SIG-M5 treated with dmso at 0.1 percent for 504 hours (cell line): ENCODE data around the gene QPCTL.
A peak's percentile ranks its signal among the peaks of the same experiment; 100 is the strongest.

Experiments used
- DNase-seq: peaks from one replicate; lab custom pipeline; 2025; ENCODE audit not compliant: unreplicated experiment; lab: John Stamatoyannopoulos, UW

The QPCTL gene

GRCh38 chr19:45692187-45693105, at the start of gene QPCTL:
QPCTL (plus strand) TSS chr19:45692666; CDS start chr19:45692704, 38 bp downstream.
- peak; percentile 100 for DNase-seq

DNA sequence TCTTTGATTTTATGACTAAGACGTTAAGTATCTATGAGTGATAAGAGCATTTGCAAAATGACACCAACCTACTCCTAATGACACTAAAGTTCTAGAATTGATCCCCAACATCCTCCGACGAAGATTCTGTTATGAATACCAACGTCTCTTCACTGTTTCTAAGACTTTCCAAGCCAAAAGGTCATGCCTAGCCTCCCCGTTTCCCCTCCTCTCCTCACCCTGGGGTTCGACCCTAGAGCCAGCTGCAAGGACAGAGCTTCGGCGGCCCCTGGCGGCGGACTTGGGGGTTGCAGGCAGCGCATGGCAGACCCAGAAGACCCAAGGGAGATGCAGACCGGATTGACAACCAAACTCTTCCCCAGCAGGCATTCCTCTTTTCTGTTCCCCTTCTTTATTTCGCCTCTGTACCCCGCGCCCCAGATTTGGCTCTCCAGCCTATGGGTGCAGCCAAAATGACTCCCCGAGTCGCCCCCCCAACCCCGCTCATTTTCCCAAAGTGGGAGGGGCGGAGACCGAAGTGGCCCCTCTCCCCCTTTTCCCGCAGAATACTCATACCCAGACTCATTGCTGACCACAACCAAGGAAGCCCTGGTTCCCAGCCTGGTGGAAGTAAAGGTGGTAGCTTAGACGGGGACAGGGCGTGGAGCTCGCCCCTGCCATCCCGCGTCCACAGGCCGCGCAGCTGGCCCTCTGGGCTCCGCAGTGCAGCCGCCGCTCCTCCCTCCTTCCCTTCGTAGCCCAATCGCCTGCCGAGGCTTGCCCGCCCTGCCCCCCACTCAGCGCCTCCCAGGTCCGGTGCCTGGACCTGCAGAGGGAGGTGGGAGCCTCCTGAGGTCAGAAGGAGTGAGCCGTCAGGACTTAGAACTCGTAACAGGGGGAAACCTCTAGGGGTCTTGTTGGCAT, 49.2 kb upstream of the QPCTL start:
- DNase-seq, result peak; percentile 77

DNA sequence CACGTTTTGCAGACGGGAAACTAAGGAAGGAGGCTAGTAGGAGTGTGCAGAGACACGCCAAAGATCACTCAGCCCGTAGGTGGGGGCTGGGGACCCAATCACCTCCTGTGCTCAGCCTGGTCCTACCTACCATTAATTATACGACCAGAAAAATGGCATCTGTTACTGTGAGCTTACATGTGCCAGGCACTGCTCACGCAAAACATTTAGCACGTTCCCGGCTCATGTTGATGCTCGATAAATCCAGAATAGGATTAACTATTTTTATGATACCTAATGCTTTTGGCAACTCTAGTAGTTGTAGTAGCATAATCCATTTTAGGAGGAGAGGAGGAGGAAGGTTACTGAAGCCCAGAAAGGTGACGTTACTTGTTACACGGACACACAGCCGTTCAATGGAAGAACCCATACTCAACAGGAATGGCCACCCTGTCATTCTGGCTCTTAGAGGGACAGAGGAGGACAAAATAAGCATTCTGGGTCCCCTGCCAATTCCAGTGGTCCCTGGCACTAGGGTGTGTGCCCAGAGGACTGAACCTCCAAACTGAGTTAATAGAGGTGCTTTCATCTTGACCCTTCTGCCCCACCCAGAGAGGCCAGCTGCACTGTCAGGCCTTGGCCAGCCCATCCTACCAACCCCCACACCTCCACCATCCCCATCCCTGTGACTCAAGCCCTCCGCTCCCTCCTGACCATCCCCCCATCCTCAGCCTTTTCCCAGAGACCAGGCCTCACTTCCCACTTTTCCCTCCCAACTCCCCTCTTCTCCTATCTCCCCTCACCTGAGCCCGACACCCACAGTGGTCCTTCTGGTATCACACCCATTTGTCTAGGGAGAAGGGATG, 48.3 kb upstream of the QPCTL start:
- DNase-seq, result no peak

- DNase-seq, result no peak
Observed at GRCh38 chr19:45645068-45645630, 47.3 kb upstream of the QPCTL start.

GRCh38 chr19:45645631-45646344, 46.7 kb upstream of the QPCTL start:
- peak; percentile 85 for DNase-seq

DNA sequence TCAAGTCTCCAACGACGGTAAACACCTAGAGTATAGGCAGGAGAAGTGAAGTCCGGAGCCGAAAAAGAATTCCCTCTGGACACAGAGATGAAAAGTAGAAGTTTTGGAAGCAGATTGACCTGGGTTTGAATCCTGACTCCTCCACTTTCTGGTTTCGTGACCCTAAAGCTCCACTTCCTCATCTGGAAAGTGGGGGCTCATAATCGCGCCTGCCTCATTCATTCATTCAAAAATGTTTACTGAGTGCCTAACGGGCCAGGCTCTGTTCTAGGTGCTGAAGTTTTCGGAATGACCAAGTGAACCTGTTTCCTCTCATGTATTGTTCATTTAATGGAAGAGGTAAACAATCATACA, 46.1 kb upstream of the QPCTL start:
- DNase-seq, result no peak

DNA sequence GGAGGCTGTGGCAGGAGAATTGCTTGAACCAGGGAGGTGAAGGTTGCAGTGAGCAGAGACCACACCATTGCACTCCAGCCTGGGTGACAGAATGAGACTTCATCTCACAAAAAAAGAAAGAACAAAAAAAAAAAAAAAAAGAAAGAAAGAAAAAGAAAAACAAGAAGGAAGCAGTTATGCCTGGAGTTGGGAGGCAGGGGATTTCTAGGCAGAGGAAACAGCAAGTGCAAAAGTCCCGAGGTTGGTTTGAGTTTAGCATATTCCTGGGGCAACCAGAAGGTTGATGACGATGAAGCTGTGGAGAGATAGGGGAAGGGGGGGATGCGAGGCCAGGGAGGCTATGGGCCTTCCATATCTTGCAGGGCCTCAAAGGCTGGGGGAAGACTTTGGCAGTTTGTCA, 41.7 kb upstream of the QPCTL start:
- no peak for DNase-seq

GRCh38 chr19:45653634-45654033, 38.8 kb upstream of the QPCTL start:
- DNase-seq, result no peak

DNA sequence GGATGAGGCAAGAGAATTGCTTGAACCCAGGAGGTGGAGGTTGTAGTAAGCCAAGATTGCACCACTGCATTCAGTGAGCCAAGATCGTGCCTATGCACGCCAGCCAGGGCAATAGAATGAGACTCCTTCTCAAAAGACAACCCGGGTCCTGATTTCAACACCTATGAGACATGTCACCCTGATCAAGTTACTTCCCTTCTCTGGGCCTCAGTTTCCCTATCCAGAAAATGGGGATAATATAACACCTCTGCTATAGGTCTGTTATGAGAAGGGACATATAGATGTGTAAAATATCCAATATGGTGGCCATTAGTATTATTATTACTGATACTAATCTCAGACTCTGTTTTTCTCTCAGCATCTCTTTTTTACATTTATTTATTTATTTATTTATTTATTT, 37.4 kb upstream of the QPCTL start:
- DNase-seq, result no peak

GRCh38 chr19:45657520-45658167, 34.8 kb upstream of the QPCTL start:
- no peak for DNase-seq

DNA sequence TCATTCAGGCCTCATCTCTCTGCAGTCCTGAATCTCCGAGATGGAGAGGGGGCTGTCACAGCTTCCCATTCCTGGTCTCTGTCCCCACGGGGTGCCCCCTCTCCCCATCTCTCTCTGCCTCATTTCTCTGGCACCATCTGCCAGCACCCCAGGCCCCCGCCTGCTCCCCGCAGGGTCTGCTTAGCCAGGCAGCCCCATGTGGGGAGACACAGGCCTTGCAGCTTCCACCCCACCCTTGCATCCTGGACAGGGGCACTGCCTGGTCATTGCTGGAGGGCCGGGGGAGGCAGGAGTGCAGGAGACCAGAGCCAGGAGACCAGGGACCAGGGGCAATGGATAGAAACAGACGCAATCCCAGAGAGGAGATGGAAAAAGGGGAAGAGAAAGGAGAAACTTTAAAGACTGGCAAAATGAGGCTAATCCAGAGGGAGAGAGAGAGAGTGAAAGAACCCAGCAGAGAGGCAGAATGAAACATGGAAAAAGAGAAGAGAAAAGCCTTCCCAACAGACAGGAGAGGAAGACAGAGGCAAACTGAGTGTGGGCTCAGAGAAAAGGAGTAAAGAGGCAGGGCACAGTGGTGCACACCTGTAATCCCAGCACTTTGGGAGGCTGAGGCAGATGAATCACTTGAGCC, 33.3 kb upstream of the QPCTL start:
- DNase-seq, result no peak

DNA sequence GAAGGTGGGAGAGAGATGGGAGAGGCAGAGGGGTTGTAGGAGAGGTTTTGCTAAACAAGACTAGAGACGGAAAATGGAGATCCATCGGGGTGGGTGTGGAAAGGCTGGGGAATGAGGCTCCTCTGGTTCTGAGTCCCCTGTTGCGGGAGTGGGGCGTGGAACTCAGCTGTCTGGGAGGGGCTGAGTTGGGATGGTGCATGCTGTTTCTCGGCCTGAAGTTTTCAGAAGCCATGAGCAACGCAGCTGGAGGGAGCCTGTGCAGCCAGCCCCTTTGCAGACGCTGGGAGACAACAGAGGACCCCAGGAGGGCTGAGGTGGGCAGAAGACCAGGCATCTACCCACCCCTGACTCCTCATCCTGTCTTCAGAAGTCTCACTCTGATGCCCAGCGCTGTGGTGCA, 31.8 kb upstream of the QPCTL start:
- DNase-seq, result no peak

DNA sequence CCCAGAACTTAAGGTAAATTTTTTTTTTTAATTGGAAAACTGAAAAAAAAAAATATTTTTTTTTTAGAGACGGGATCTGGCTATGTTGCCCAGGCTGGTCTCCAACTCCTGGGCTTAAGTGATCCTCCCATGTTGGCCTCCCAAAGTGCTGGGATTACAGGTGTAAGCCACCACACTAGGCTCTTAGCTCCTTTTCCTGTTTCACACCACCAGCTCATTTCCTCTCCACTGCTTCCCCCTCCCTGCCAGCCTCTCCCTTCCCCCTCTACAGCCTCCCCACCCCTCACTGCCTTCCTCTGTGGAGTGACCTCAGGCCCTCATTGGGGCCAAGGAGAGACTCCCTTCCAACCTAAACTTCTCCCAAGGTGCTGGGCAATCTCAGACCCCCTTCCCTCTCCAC, 28.7 kb upstream of the QPCTL start:
- no peak for DNase-seq

DNA sequence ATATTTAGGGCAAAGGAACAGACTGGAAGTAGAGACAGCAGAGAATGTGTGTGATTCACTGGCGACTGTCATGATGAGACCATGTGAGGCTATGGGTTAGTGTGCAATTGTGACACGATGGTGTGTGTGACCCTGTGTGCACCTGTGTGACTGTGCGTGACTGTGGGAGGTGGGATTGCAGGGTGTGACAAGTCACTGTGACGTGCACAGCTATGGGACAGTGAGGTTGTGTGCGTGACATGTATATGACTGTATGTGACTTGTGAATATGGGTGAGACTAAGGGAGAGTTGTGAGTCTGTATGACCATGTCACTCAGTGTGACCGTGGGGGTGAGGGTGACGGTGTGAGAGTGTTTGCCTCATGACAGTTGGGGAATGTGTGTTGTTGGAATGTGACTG, 27.9 kb upstream of the QPCTL start:
- DNase-seq, result no peak

DNA sequence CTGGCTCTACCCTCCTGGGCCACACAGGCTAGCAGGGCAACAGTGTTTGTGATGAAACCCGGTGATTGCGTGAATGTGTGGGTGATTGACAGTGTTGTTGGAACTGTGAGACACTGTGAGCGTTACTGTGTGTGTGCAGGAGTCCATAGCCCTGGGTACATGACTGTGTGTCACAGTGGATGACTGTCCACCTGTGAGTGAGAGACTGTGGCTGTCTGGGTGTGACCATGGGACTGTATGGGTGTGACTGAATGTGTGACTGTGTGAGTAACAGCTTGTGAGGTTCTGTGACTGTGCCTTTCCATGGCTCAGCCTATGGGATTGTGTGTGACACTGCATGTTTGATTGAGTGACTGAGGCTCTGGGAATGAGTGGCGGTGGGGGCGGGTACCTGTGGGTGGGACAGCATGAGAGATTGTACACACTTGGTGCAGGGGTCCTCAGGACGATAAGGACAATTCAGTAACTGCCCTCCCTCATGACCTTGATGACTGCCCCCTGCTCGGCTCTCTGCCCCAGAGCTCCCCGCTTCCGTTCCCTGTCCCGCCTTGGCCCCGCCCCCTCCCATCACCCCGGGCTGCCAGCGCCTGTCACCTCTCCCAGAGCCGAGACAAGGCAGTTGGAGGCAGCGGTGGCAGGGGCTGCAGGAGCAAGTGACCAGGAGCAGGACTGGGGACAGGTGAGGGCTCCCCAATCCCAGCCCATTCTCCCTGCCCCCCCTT, 24.7 kb upstream of the QPCTL start, which contains the start of gene GIPR:
TSS of gene GIPR (plus strand) at position 602 of the 722 bp plus-strand sequence. CDS start 1,300 bp downstream, outside the sequence.
- peak; percentile 69 for DNase-seq

GRCh38 chr19:45668342-45668871, 24.1 kb upstream of the QPCTL start:
- no peak for DNase-seq

GRCh38 chr19:45670670-45671453, 21.6 kb upstream of the QPCTL start:
- peak; percentile 87 for DNase-seq
